Naive thymus-derived CD4-positive, alpha-beta T cell (primary cell): ENCODE data around the gene BLCAP. TPM values are rescaled to one million over a fixed set of nuclear protein-coding genes. Genes with fewer than 3 reads are reported as not detected.
A peak's percentile ranks its signal among the peaks of the same experiment; 100 is the strongest.
"Not testable (repeated sequence)": the region's sequence is repeated elsewhere in the genome, so short reads cannot be mapped to it uniquely, and the experiment has no call there.

Source experiments
- ATAC-seq: fragments of 150-1000 bp; cut with Tn5 transposase; 2 replicates; pipeline ENCODE4 v1.10.0; 2021; ENCODE audit warnings: mild to moderate bottlenecking, moderate library complexity
- CTCF ChIA-PET: fragments of 350-600 bp; sonication (Branson Sonifier 250); formaldehyde crosslinking; loops from one replicate; lab custom pipeline; 2021; ENCODE audit warnings: antibody characterized with exemption; lab: Charles Lee
- POLR2A ChIA-PET: fragments of 350-600 bp; sonication (Branson Sonifier 250); formaldehyde crosslinking; loops from one replicate; lab custom pipeline; 2021; ENCODE audit warnings: antibody characterized with exemption, inconsistent platforms; lab: Charles Lee
- DNase-seq, 9 donors: peaks; one replicate each; pipeline versions ENCODE4 v3.0.0 to v3.0.0-alpha.2; 2020 to 2022; ENCODE audit warnings: mixed read lengths in 1 of 9
- H3K27ac ChIP-seq: one replicate; pipeline ENCODE4 v1.7.0; 2013; ENCODE audit warnings: mild to moderate bottlenecking, low read depth, low read length, moderate library complexity
- H3K27me3 ChIP-seq, 2 donors: one replicate each; pipeline ENCODE4 v1.7.0; 2013; ENCODE audit warnings: low read length in 2 of 2, mild to moderate bottlenecking in 2 of 2, moderate library complexity in 2 of 2; ENCODE audit not compliant: control insufficient read depth in 2 of 2, insufficient read depth in 2 of 2
- H3K36me3 ChIP-seq, 3 experiments: 1 replicate in 2 of 3; 2 replicates in 1 of 3; pipeline ENCODE4 v1.7.0; 2013; ENCODE audit warnings: low read length in 3 of 3, mild to moderate bottlenecking in 3 of 3, moderate library complexity in 1 of 3; ENCODE audit not compliant: insufficient read depth in 3 of 3, control insufficient read depth in 2 of 3
- H3K4me1 ChIP-seq, 2 donors: one replicate each; pipeline ENCODE4 v1.7.0; 2013; ENCODE audit warnings: low read length in 2 of 2, mild to moderate bottlenecking in 2 of 2, moderate library complexity in 1 of 2; ENCODE audit not compliant: control insufficient read depth in 2 of 2, insufficient read depth in 2 of 2
- H3K4me3 ChIP-seq: 2 replicates; pipeline ENCODE4 v1.7.0; 2013; ENCODE audit warnings: mild to moderate bottlenecking, low read length
- H3K9me3 ChIP-seq, 3 experiments: 1 replicate in 2 of 3; 2 replicates in 1 of 3; pipeline ENCODE4 v1.7.0; 2013; ENCODE audit warnings: low read length in 3 of 3; ENCODE audit not compliant: control insufficient read depth in 2 of 3
- H3K27ac Mint-ChIP-seq, 9 donors: one replicate each; pipeline ENCODE4 v1.8.0; 2020 to 2022; ENCODE audit warnings: mixed read lengths in 9 of 9, mild to moderate bottlenecking in 8 of 9, moderate library complexity in 5 of 9, inconsistent platforms in 2 of 9
- H3K27me3 Mint-ChIP-seq, 5 donors: one replicate each; pipeline ENCODE4 v1.8.0; 2021 to 2022; ENCODE audit warnings: mixed read lengths in 5 of 5, mild to moderate bottlenecking in 1 of 5
- H3K36me3 Mint-ChIP-seq, 5 donors: one replicate each; pipeline ENCODE4 v1.8.0; 2020 to 2022; ENCODE audit warnings: mixed read lengths in 5 of 5, mild to moderate bottlenecking in 3 of 5, inconsistent platforms in 1 of 5
- H3K4me1 Mint-ChIP-seq, 7 donors: one replicate each; pipeline ENCODE4 v1.8.0; 2020 to 2022; ENCODE audit warnings: mixed read lengths in 7 of 7, mild to moderate bottlenecking in 3 of 7, inconsistent platforms in 1 of 7
- H3K4me3 Mint-ChIP-seq, 10 donors: one replicate each; pipeline ENCODE4 v1.8.0; 2020 to 2022; ENCODE audit warnings: mild to moderate bottlenecking in 10 of 10, mixed read lengths in 10 of 10, moderate library complexity in 6 of 10, inconsistent platforms in 2 of 10
- H3K9me3 Mint-ChIP-seq, 11 donors: one replicate each; pipeline ENCODE4 v1.8.0; 2020 to 2022; ENCODE audit warnings: mixed read lengths in 11 of 11, mild to moderate bottlenecking in 4 of 11, inconsistent platforms in 1 of 11, moderate library complexity in 1 of 11
- intact Hi-C, 2 donors: fragments of 100-400 bp; cut with micrococcal nuclease; formaldehyde crosslinking; loops; one replicate each; pipeline ENCODE4 v1.15.1; 2023
- polyA plus RNA-seq, 2 donors: library from polyadenylated mRNA; unstranded; fragments of 300-500 nt; fragmentation: Illumina TruSeq; gene quantifications; one replicate each; pipeline ENCODE4 v1.2.3, GENCODE V29; 2021
- total RNA-seq, 6 experiments: library from RNA in 5 of 6; stranded (reverse) in 5 of 6; gene quantifications; 1 replicate in 5 of 6; 2 replicates in 1 of 6; pipeline ENCODE4 v1.2.3 and lab custom pipeline; 2021 to 2026

Gene BLCAP
- total and polyA plus RNA-seq, 7 experiments from 2014 or later = 42.1 to 94.7 (median 88.0) TPM

DNA sequence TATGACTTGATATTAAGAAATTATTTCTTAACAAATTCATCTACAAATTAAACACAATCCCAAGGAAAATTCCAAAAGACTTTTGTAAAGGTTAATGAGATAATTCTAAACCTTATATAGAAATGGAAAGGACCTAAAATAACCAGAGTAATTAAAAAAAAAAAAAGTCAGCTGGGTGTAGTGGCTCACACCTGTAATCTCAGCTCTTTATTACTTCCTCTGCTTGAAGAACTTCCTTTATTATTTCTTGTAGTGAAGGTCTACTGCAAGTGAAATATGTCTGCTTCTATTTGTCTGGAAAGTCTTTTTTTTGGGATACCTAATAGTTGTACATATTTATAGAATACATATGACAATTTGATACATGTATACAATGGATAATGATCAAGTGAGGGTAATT, 20.2 kb upstream of the BLCAP start:
- no peaks in the 10 kb centered on the region for H3K4me1 ChIP-seq
- no peaks in the 10 kb centered on the region for H3K9me3 ChIP-seq
- Mint-ChIP-seq H3K9me3 (peaks cover 0 to 5% (median 0%) of the 10 kb centered on the region in 11 donors), H3K27ac (no peak overlapping the region), H3K4me3 (no peak overlapping the region), H3K4me1 (no peaks in the 10 kb centered on the region), H3K27me3 (peaks cover 5 to 24% (median 8%) of the 10 kb centered on the region in 5 donors), H3K36me3 (peaks cover 0 to 3% (median 0%) of the 10 kb centered on the region in 5 donors)
- no peaks in the 10 kb centered on the region for H3K36me3 ChIP-seq
- CTCF ChIA-PET = interaction anchor here (0.6 kb wide), 1 partner anchor 9 kb away, joined by 3 read pairs; no protein-coding TSS in a partner anchor
- POLR2A ChIA-PET = no interaction called here
- H3K4me3 ChIP-seq = no peak overlapping the region
- no peak for ATAC-seq
- no peak overlapping the region for H3K27ac ChIP-seq
- no peak for DNase-seq
- H3K27me3 ChIP-seq = no peaks in the 10 kb centered on the region
- intact Hi-C loops = no loop called here

DNA sequence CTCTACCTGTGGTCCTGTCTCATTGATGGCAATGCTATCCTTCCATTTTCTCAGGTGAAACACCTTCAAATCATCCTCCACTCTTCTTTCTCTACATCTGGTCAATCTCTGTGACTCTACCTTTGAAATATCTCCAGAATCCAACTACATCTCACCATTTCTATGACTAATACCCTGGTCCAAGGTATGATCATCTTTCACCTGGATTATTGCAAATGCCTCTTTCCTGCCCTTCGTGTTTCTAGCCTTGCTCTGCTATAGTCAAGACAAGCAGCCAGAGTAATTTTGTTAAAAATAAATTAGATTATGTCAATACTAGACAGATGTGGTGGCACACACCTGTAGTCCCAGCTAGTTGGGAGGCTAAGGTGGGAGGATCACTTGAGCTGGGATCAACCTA, 17.8 kb upstream of the BLCAP start:
- DNase-seq (no peak), ATAC-seq (no peak)
- Mint-ChIP-seq H3K4me1 (no peaks in the 10 kb centered on the region), H3K4me3 (no peak overlapping the region), H3K36me3 (peaks cover 0 to 3% (median 0%) of the 10 kb centered on the region in 5 donors), H3K9me3 (peaks cover 0 to 5% (median 0%) of the 10 kb centered on the region in 11 donors), H3K27ac (peak overlapping the region in 1 of 9 donors; percentile 14), H3K27me3 (peaks cover 0 to 12% (median 8%) of the 10 kb centered on the region in 5 donors)
- no peaks in the 10 kb centered on the region for H3K9me3 ChIP-seq
- no peaks in the 10 kb centered on the region for H3K36me3 ChIP-seq
- no peak overlapping the region for H3K27ac ChIP-seq
- H3K27me3 ChIP-seq = no peaks in the 10 kb centered on the region
- intact Hi-C loops = no loop called here
- no peaks in the 10 kb centered on the region for H3K4me1 ChIP-seq
- CTCF ChIA-PET = interaction anchor here (1.3 kb wide), 1 partner anchor 350 kb away, joined by 3 read pairs; no protein-coding TSS in a partner anchor
- no peak overlapping the region for H3K4me3 ChIP-seq
- POLR2A ChIA-PET = no interaction called here

DNA sequence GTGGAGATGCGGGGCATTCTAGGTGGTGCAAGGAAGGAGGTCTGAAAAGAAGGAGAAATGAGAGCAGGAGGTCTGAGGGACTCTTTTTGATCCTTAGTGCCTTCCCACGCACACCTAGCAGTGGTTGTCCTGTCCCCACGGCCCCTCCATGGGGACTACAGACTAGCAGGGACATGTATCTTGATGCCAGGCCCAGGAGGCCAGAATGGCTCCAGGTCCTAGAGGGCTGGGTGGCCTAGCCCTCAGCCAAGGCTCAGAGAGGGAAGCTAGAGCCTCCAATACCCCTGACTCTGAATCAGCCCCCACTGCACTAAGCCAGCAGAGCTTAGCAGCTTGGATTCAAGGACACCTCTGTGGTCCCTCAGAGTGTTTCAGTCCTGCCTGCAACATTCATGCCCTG, 16.7 kb upstream of the BLCAP start:
- Mint-ChIP-seq H3K27me3 (peaks cover 0 to 13% (median 8%) of the 10 kb centered on the region in 5 donors), H3K27ac (no peak overlapping the region), H3K9me3 (peaks cover 0 to 1% (median 0%) of the 10 kb centered on the region in 11 donors), H3K4me1 (peaks cover 0 to 3% (median 0%) of the 10 kb centered on the region in 7 donors), H3K36me3 (peaks cover 0 to under 1% (median 0%) of the 10 kb centered on the region in 5 donors), H3K4me3 (no peak overlapping the region)
- ATAC-seq = no peak
- Histone ChIP-seq H3K27ac (no peak overlapping the region), H3K27me3 (no peaks in the 10 kb centered on the region), H3K36me3 (no peaks in the 10 kb centered on the region), H3K4me1 (no peaks in the 10 kb centered on the region), H3K9me3 (no peaks in the 10 kb centered on the region), H3K4me3 (no peak overlapping the region)
- intact Hi-C loops = no loop called here
- CTCF ChIA-PET = no interaction called here
- DNase-seq = no peak
- POLR2A ChIA-PET = no interaction called here

DNA sequence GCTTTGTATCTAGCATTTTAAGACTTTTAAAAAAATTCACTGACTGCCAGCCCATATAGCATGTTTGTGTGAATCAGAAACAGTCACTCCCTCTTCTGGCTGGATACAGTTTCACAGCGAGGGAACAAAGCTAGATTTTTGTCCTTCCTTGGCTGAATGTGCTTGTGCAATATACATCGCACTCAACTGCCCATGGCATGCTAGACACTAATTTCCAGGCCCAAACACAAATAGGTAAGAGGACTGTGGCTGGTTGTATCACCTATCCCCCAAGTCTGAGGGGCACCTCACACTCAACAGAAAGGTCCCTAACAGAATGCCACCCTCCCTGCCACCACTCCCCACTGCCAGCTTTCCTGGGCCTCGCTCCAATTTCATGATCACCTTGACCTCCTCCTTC, 16.2 kb upstream of the BLCAP start:
- no peak overlapping the region for H3K27ac Mint-ChIP-seq
- no peak overlapping the region for H3K4me3 Mint-ChIP-seq
- Histone ChIP-seq H3K27ac (no peak overlapping the region), H3K36me3 (no peaks in the 10 kb centered on the region), H3K9me3 (no peaks in the 10 kb centered on the region), H3K27me3 (no peaks in the 10 kb centered on the region), H3K4me1 (no peaks in the 10 kb centered on the region), H3K4me3 (no peak overlapping the region)
- no peak for DNase-seq
- ChIA-PET CTCF (no interaction called here), POLR2A (no interaction called here)
- no peak for ATAC-seq
- peaks cover 0 to 1% (median 0%) of the 10 kb centered on the region in 11 donors for H3K9me3 Mint-ChIP-seq
- no peaks in the 10 kb centered on the region for H3K36me3 Mint-ChIP-seq
- H3K4me1 Mint-ChIP-seq = peaks cover 0 to 3% (median 0%) of the 10 kb centered on the region in 7 donors
- intact Hi-C loops = no loop called here
- peaks cover 0 to 13% (median 8%) of the 10 kb centered on the region in 5 donors for H3K27me3 Mint-ChIP-seq

DNA sequence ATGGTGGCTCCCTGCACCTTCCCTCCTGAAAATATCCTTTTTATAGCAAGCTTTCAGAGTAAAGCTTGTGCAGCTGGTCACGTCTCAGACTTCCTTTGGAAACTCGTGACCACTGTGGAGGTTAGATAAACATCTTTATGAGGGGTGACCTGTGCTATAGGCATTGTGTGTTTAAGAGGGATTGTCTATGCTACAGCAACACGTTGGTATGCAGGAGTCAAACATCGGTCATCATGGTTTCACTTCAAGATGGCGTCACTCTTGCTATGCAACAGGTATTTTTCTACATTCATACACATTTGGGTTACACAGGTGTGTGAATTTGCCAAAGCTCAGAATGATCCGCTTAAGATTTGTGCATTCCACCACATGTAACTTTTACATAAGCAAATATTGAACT, 14.6 kb upstream of the BLCAP start:
- no peak for ATAC-seq
- Mint-ChIP-seq H3K4me3 (no peak overlapping the region), H3K36me3 (no peaks in the 10 kb centered on the region), H3K27me3 (peaks cover 0 to 17% (median 12%) of the 10 kb centered on the region in 5 donors), H3K9me3 (peaks cover 0 to 1% (median 0%) of the 10 kb centered on the region in 11 donors), H3K27ac (no peak overlapping the region), H3K4me1 (peaks cover 0 to 3% (median 0%) of the 10 kb centered on the region in 7 donors)
- POLR2A ChIA-PET = no interaction called here
- Histone ChIP-seq H3K4me1 (no peaks in the 10 kb centered on the region), H3K27ac (no peak overlapping the region), H3K27me3 (no peaks in the 10 kb centered on the region), H3K4me3 (no peak overlapping the region), H3K9me3 (no peaks in the 10 kb centered on the region), H3K36me3 (no peaks in the 10 kb centered on the region)
- no peak for DNase-seq
- intact Hi-C loops = no loop called here
- CTCF ChIA-PET = interaction anchor here (0.6 to 1.1 kb wide), 2 partner anchors 311 to 350 kb away, joined by 3 read pairs; no protein-coding TSS in a partner anchor

DNA sequence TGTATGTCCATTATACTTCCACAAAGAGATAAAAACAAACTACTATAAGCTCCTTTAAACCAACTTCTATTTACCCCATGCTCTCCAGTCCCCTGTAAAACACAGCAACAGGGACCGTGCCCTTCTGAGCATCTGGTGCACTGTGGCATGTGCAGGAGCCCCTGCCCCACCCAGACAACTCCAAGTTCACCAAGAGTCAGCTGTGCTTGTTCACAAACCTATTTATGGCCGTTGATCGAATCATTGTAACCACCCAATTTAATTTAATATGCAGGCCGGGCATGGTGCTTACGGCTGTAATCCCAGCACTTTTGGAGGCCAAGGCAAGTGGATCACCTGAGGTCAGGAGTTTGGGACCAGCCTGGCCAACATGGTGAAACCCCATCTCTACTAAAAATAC, 13.7 kb upstream of the BLCAP start:
- no peak for DNase-seq
- no peak overlapping the region for H3K27ac Mint-ChIP-seq
- no peaks in the 10 kb centered on the region for H3K36me3 Mint-ChIP-seq
- H3K36me3 ChIP-seq = no peaks in the 10 kb centered on the region
- H3K4me1 ChIP-seq = no peaks in the 10 kb centered on the region
- H3K27ac ChIP-seq = no peak overlapping the region
- no peak for ATAC-seq
- intact Hi-C loops = no loop called here
- H3K9me3 Mint-ChIP-seq = peaks cover 0 to 1% (median 0%) of the 10 kb centered on the region in 11 donors
- H3K4me1 Mint-ChIP-seq = peaks cover 0 to 3% (median 0%) of the 10 kb centered on the region in 7 donors
- H3K4me3 Mint-ChIP-seq = no peak overlapping the region
- CTCF ChIA-PET = interaction anchor here (0.6 to 1.1 kb wide), 2 partner anchors 349 to 455 kb away, joined by 3 read pairs; no protein-coding TSS in a partner anchor
- no peaks in the 10 kb centered on the region for H3K9me3 ChIP-seq
- no peaks in the 10 kb centered on the region for H3K27me3 ChIP-seq
- no peak overlapping the region for H3K4me3 ChIP-seq
- peaks cover 0 to 18% (median 8%) of the 10 kb centered on the region in 5 donors for H3K27me3 Mint-ChIP-seq
- POLR2A ChIA-PET = interaction anchor here (1.1 kb wide), 1 partner anchor 252 kb away, joined by 3 read pairs; the partner anchor contains the start of gene MANBAL

DNA sequence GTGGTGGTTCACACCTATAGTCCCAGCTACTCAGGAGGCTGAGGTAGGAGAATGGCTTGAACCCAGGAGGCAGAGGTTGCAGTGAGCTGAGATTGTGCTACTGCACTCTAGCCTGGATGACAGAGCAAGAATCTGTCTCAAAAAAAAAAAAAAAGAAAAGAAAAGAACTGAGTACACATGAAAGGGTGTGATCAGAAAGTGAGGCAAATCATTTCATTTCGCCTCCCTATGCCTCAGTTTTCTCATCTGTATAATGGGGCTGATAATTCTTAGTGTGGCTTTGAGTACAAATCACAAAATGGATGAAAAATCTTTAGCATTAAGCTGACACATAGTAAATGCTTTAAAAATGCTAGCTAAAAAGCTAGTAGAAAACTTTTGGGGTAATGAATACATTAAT, 13.2 kb upstream of the BLCAP start:
- H3K36me3 ChIP-seq, ATAC-seq, H3K27ac ChIP-seq, H3K4me1 ChIP-seq, DNase-seq, H3K36me3 Mint-ChIP-seq, H3K9me3 ChIP-seq, intact Hi-C loops, H3K4me3 Mint-ChIP-seq, H3K4me1 Mint-ChIP-seq, H3K9me3 Mint-ChIP-seq, H3K27ac Mint-ChIP-seq, H3K27me3 ChIP-seq, H3K4me3 ChIP-seq: not testable (repeated sequence)
- POLR2A ChIA-PET = interaction anchor here (1.1 kb wide), 1 partner anchor 251 kb away, joined by 3 read pairs; the partner anchor contains the start of gene MANBAL
- H3K27me3 Mint-ChIP-seq = peaks cover 0 to 17% (median 6%) of the 10 kb centered on the region in 5 donors
- CTCF ChIA-PET = interaction anchor here (0.6 kb wide), 1 partner anchor 455 kb away, joined by 3 read pairs; no protein-coding TSS in a partner anchor
